Rectal smooth muscle tissue (tissue), 1 donor: ENCODE results near the gene NCOA4.
"Not testable (repeated sequence)": the region's sequence is repeated elsewhere in the genome, so short reads cannot be mapped to it uniquely, and the experiment has no call there.

Experiments used
- H3K27ac ChIP-seq: one replicate; pipeline ENCODE4 v1.7.0; 2013; ENCODE audit warnings: low read depth, low read length, inconsistent platforms
- H3K27me3 ChIP-seq: one replicate; pipeline ENCODE4 v1.7.0; 2013; ENCODE audit warnings: low read length; ENCODE audit not compliant: control insufficient read depth, insufficient read depth
- H3K36me3 ChIP-seq: one replicate; pipeline ENCODE4 v1.7.0; 2013; ENCODE audit warnings: low read length; ENCODE audit not compliant: control insufficient read depth, insufficient read depth
- H3K4me1 ChIP-seq: one replicate; pipeline ENCODE4 v1.7.0; 2013; ENCODE audit warnings: low read length; ENCODE audit not compliant: control insufficient read depth, insufficient read depth
- H3K4me3 ChIP-seq: one replicate; pipeline ENCODE4 v1.7.0; 2013; ENCODE audit warnings: low read length
- H3K9ac ChIP-seq: one replicate; pipeline ENCODE4 v1.7.0; 2013; ENCODE audit warnings: low read length

Gene NCOA4

GRCh38 chr10:45984473-45984872 is 46.0 kb downstream of the NCOA4 start:
- H3K36me3 ChIP-seq, H3K27ac ChIP-seq, H3K4me3 ChIP-seq, H3K27me3 ChIP-seq, H3K9ac ChIP-seq, H3K4me1 ChIP-seq: not testable (repeated sequence)

GRCh38 chr10:45983538-45984186 is 46.8 kb downstream of the NCOA4 start:
- not testable (repeated sequence) for H3K4me1 ChIP-seq, H3K9ac ChIP-seq, H3K27ac ChIP-seq, H3K27me3 ChIP-seq, H3K36me3 ChIP-seq, H3K4me3 ChIP-seq

GRCh38 chr10:45981367-45981766 is 49.1 kb downstream of the NCOA4 start:
- H3K27me3 ChIP-seq, H3K4me1 ChIP-seq, H3K36me3 ChIP-seq, H3K27ac ChIP-seq, H3K4me3 ChIP-seq, H3K9ac ChIP-seq: not testable (repeated sequence)

GRCh38 chr10:45978554-45978953 is 51.9 kb downstream of the NCOA4 start:
- H3K4me1 ChIP-seq, H3K4me3 ChIP-seq, H3K27ac ChIP-seq, H3K36me3 ChIP-seq, H3K27me3 ChIP-seq, H3K9ac ChIP-seq: not testable (repeated sequence)

- H3K4me1 ChIP-seq, H3K36me3 ChIP-seq, H3K27ac ChIP-seq, H3K4me3 ChIP-seq, H3K27me3 ChIP-seq, H3K9ac ChIP-seq: not testable (repeated sequence)
Measured at GRCh38 chr10:45974041-45974440, 56.4 kb downstream of the NCOA4 start.

- H3K9ac ChIP-seq, H3K36me3 ChIP-seq, H3K4me1 ChIP-seq, H3K27me3 ChIP-seq: not testable (repeated sequence)
- H3K4me3 ChIP-seq, result peak overlapping the region; percentile 77
- H3K27ac ChIP-seq, result peak overlapping the region; percentile 51
Measured at GRCh38 chr10:45972813-45973169, 57.6 kb downstream of the NCOA4 start.

- H3K27ac ChIP-seq, result peak within 1 kb of the TSS; percentile 51
- not testable (repeated sequence) for H3K27me3 ChIP-seq, H3K9ac ChIP-seq, H3K4me1 ChIP-seq, H3K36me3 ChIP-seq
- peak within 1 kb of the TSS; percentile 77 for H3K4me3 ChIP-seq
Measured at GRCh38 chr10:45972106-45972812, 58.2 kb downstream of the NCOA4 start, which contains the start of gene TIMM23. TSS of gene TIMM23 (plus strand) at chr10:45972489. CDS start at chr10:45972625, 136 bp downstream.

- peak overlapping the region; percentile 77 for H3K4me3 ChIP-seq
- not testable (repeated sequence) for H3K27me3 ChIP-seq, H3K4me1 ChIP-seq, H3K36me3 ChIP-seq, H3K27ac ChIP-seq, H3K9ac ChIP-seq
Measured at GRCh38 chr10:45971742-45972105, 58.7 kb downstream of the NCOA4 start.

GRCh38 chr10:45971019-45971418 is 59.4 kb downstream of the NCOA4 start:
- H3K27ac ChIP-seq, H3K9ac ChIP-seq, H3K27me3 ChIP-seq, H3K36me3 ChIP-seq, H3K4me1 ChIP-seq: not testable (repeated sequence)
- peak overlapping the region; percentile 77 for H3K4me3 ChIP-seq

- not testable (repeated sequence) for H3K4me1 ChIP-seq, H3K9ac ChIP-seq, H3K36me3 ChIP-seq, H3K4me3 ChIP-seq, H3K27ac ChIP-seq, H3K27me3 ChIP-seq
Measured at GRCh38 chr10:45962686-45963452, 67.6 kb downstream of the NCOA4 start.

GRCh38 chr10:45957928-45958327 is 72.5 kb downstream of the NCOA4 start:
- H3K27me3 ChIP-seq, H3K4me1 ChIP-seq, H3K36me3 ChIP-seq, H3K4me3 ChIP-seq, H3K9ac ChIP-seq, H3K27ac ChIP-seq: not testable (repeated sequence)

GRCh38 chr10:45956634-45957033 is 73.8 kb downstream of the NCOA4 start:
- H3K9ac ChIP-seq, H3K27ac ChIP-seq, H3K4me3 ChIP-seq, H3K4me1 ChIP-seq, H3K27me3 ChIP-seq, H3K36me3 ChIP-seq: not testable (repeated sequence)
